H7 (cell line): ENCODE measurements around the gene FRAS1. TPM values are rescaled to one million over a fixed set of nuclear protein-coding genes. Genes with fewer than 3 reads are reported as not detected.
"Not testable (repeated sequence)": the region's sequence is repeated elsewhere in the genome, so short reads cannot be mapped to it uniquely, and the experiment has no call there.

Experiments used
- DNase-seq: peaks from one replicate; pipeline ENCODE4 v3.0.0; 2012
- H3K27me3 ChIP-seq: 2 replicates; pipeline ENCODE4 v1.6.0; 2011; ENCODE audit warnings: mild to moderate bottlenecking, low read length; ENCODE audit not compliant: control insufficient read depth, insufficient read depth
- H3K36me3 ChIP-seq: replicated peaks from 2 replicates; pipeline ENCODE4 v1.5.1; 2011; ENCODE audit warnings: low read length; ENCODE audit not compliant: control insufficient read depth, insufficient read depth
- H3K4me3 ChIP-seq: 2 replicates; pipeline ENCODE4 v1.5.1; 2011; ENCODE audit warnings: low read depth, mild to moderate bottlenecking, control low read depth, low read length, moderate library complexity; ENCODE audit not compliant: insufficient read depth
- total RNA-seq: library from RNA; depleted of rRNA; stranded (reverse); fragments of >200 nt; shearing (Covaris generic); gene quantifications from 2 replicates; pipeline ENCODE4 v1.2.3, GENCODE V29; 2014

The FRAS1 gene
- total RNA-seq, 1 experiment from 2014 or later = 20.9 TPM

- peaks cover 9% of the 10 kb centered on the region for H3K36me3 ChIP-seq
- no peaks in the 10 kb centered on the region for H3K27me3 ChIP-seq
- H3K4me3 ChIP-seq = no peak overlapping the region
- no peak for DNase-seq
These were observed 197.8 kb downstream of the FRAS1 start for GRCh38 chr4:78254893-78255292.

- Histone ChIP-seq H3K27me3 (no peaks in the 10 kb centered on the region), H3K36me3 (peaks cover 5% of the 10 kb centered on the region), H3K4me3 (no peak overlapping the region)
- no peak for DNase-seq
These were observed 207.9 kb downstream of the FRAS1 start for GRCh38 chr4:78265006-78265405.

- no peak overlapping the region for H3K4me3 ChIP-seq
- no peak for DNase-seq
- H3K27me3 ChIP-seq = no peaks in the 10 kb centered on the region
- peaks cover 5% of the 10 kb centered on the region for H3K36me3 ChIP-seq
These were observed 210.7 kb downstream of the FRAS1 start for GRCh38 chr4:78267790-78268189.

- Histone ChIP-seq H3K4me3 (no peak overlapping the region), H3K27me3 (no peaks in the 10 kb centered on the region), H3K36me3 (peaks cover 5% of the 10 kb centered on the region)
- DNase-seq = no peak
These were observed 211.5 kb downstream of the FRAS1 start for GRCh38 chr4:78268597-78268996.

GRCh38 chr4:78275450-78275849 is 218.3 kb downstream of the FRAS1 start:
- DNase-seq = not testable (repeated sequence)

GRCh38 chr4:78286281-78286680 is 229.2 kb downstream of the FRAS1 start:
- Histone ChIP-seq H3K27me3 (no peaks in the 10 kb centered on the region), H3K4me3 (no peak overlapping the region), H3K36me3 (peaks cover 3% of the 10 kb centered on the region)
- DNase-seq = no peak

More at GRCh38 chr4:78275450-78275849, 218.3 kb downstream of the FRAS1 start:
- not testable (repeated sequence) for H3K27me3 ChIP-seq, H3K36me3 ChIP-seq, H3K4me3 ChIP-seq

GRCh38 chr4:78288327-78288726 is 231.2 kb downstream of the FRAS1 start:
- DNase-seq = no peak
- Histone ChIP-seq H3K27me3 (no peaks in the 10 kb centered on the region), H3K4me3 (no peak overlapping the region), H3K36me3 (peaks cover 4% of the 10 kb centered on the region)

- Histone ChIP-seq H3K27me3 (no peaks in the 10 kb centered on the region), H3K36me3 (peaks cover 1% of the 10 kb centered on the region), H3K4me3 (no peak overlapping the region)
- no peak for DNase-seq
These were observed 234.2 kb downstream of the FRAS1 start for GRCh38 chr4:78291277-78291676.

- DNase-seq = no peak
- H3K4me3 ChIP-seq = no peak overlapping the region
- no peaks in the 10 kb centered on the region for H3K27me3 ChIP-seq
- peaks cover 1% of the 10 kb centered on the region for H3K36me3 ChIP-seq
These were observed 235.2 kb downstream of the FRAS1 start for GRCh38 chr4:78292341-78292740.

GRCh38 chr4:78292856-78293255 is 235.7 kb downstream of the FRAS1 start:
- Histone ChIP-seq H3K4me3 (no peak overlapping the region), H3K27me3 (no peaks in the 10 kb centered on the region), H3K36me3 (peaks cover 1% of the 10 kb centered on the region)
- no peak for DNase-seq

- Histone ChIP-seq H3K36me3 (peaks cover 1% of the 10 kb centered on the region), H3K27me3 (no peaks in the 10 kb centered on the region), H3K4me3 (no peak overlapping the region)
- no peak for DNase-seq
These were observed 236.2 kb downstream of the FRAS1 start for GRCh38 chr4:78293348-78293747.

- Histone ChIP-seq H3K36me3 (peaks cover 1% of the 10 kb centered on the region), H3K4me3 (no peak overlapping the region), H3K27me3 (no peaks in the 10 kb centered on the region)
- DNase-seq = no peak
These were observed 236.7 kb downstream of the FRAS1 start for GRCh38 chr4:78293821-78294301.

GRCh38 chr4:78296261-78296660 is 239.1 kb downstream of the FRAS1 start:
- H3K27me3 ChIP-seq = no peaks in the 10 kb centered on the region
- H3K4me3 ChIP-seq = no peak overlapping the region
- peaks cover 1% of the 10 kb centered on the region for H3K36me3 ChIP-seq
- DNase-seq = no peak

- Histone ChIP-seq H3K36me3 (peaks cover 1% of the 10 kb centered on the region), H3K4me3 (no peak overlapping the region), H3K27me3 (no peaks in the 10 kb centered on the region)
- DNase-seq = no peak
These were observed 240.1 kb downstream of the FRAS1 start for GRCh38 chr4:78297116-78297800.

- Histone ChIP-seq H3K27me3 (no peaks in the 10 kb centered on the region), H3K4me3 (no peak overlapping the region), H3K36me3 (no peaks in the 10 kb centered on the region; the same call in 1 of the 2 replicates)
- DNase-seq = no peak
These were observed 241.5 kb downstream of the FRAS1 start for GRCh38 chr4:78298618-78299017.
